GM12878 (cell line): Measurements from ENCODE around the gene CDKN2AIPNL. TPM values are rescaled to one million over a fixed set of nuclear protein-coding genes. Genes with fewer than 3 reads are reported as not detected.

ENCODE experiments used
- CBX3 ChIP-seq: fragments of 200-600 bp; sonication (generic); IDR thresholded peaks from 2 replicates; pipeline ENCODE4 v1.6.1; 2016; ENCODE audit warnings: low read depth, borderline replicate concordance
- EED ChIP-seq: sonication (generic); IDR thresholded peaks from 2 replicates; pipeline ENCODE4 v1.6.1; 2016; ENCODE audit warnings: antibody characterized with exemption, low read depth
- EGR1 ChIP-seq, 2 experiments: IDR thresholded peaks; 1 replicate in 1 of 2; 2 replicates in 1 of 2; pipeline ENCODE4 v1.6.1; 2011 to 2012; ENCODE audit warnings: low read depth in 2 of 2, low read length in 2 of 2, borderline replicate concordance in 1 of 2, mild to moderate bottlenecking in 1 of 2, moderate library complexity in 1 of 2
- GATAD2B ChIP-seq: fragments of 450-650 bp; conservative IDR thresholded peaks from 2 replicates; pipeline ENCODE4 v1.6.1; 2017; ENCODE audit warnings: low read depth, mild to moderate bottlenecking, moderate library complexity
- KLF5 ChIP-seq: fragments of 450-650 bp; IDR thresholded peaks from 2 replicates; pipeline ENCODE4 v1.6.1; 2014; ENCODE audit warnings: mild to moderate bottlenecking; ENCODE audit not compliant: partially characterized antibody
- POLR2A ChIP-seq: IDR thresholded peaks from 2 replicates; pipeline ENCODE4 v1.6.1; 2011; ENCODE audit warnings: low read depth, mild to moderate bottlenecking, low read length
- SMAD1 ChIP-seq: fragments of 450-650 bp; IDR thresholded peaks from 2 replicates; pipeline ENCODE4 v1.6.1; 2018; ENCODE audit warnings: mild to moderate bottlenecking, low read depth; ENCODE audit not compliant: partially characterized antibody
- TCF12 ChIP-seq: IDR thresholded peaks from 2 replicates; pipeline ENCODE4 v1.6.1; 2011; ENCODE audit warnings: low read depth, mild to moderate bottlenecking, low read length
- polyA plus RNA-seq, 11 experiments: library from polyadenylated mRNA; depleted of rRNA in 4 of 11; unstranded in 6 of 11; stranded (reverse) in 5 of 11; fragments of >200 nt; fragmentation: Nextera tagmentation in 4 of 11; fragmentation: Illumina TruSeq in 1 of 11; extraction: Ambion mirVana in 4 of 11; extraction: Trizol in 1 of 11; gene quantifications; 1 replicate in 1 of 11; 2 replicates in 10 of 11; pipeline versions ENCODE4 v1.2.1 to v1.2.3, GENCODE V29; 2011 to 2016; ENCODE audit warnings: inconsistent platforms in 2 of 11, missing spikeins in 2 of 11, low read depth in 1 of 11
- total RNA-seq, 4 experiments: library from RNA; depleted of rRNA in 3 of 4; stranded (reverse); fragments of >200 nt in 3 of 4; fragmentation: Illumina TruSeq in 1 of 4; extraction: Trizol in 1 of 4; gene quantifications; 2 replicates each; pipeline versions ENCODE4 v1.2.1 to v1.2.3, GENCODE V29; 2013 to 2021
- TF ChIP-seq, protein P1 (sequence below): fragments of 450-650 bp; IDR thresholded peaks from 2 replicates; pipeline ENCODE4 v1.6.1; 2016; ENCODE audit warnings: mild to moderate bottlenecking
- TF ChIP-seq, protein P2 (sequence below): fragments of 450-650 bp; IDR thresholded peaks from 2 replicates; pipeline ENCODE4 v1.6.1; 2017; ENCODE audit warnings: low read depth, mild to moderate bottlenecking, moderate library complexity
- TF ChIP-seq, protein P3 (sequence below): fragments of 450-650 bp; IDR thresholded peaks from 2 replicates; pipeline ENCODE4 v1.6.1; 2017; ENCODE audit warnings: antibody characterized with exemption, mild to moderate bottlenecking, moderate library complexity
- TF ChIP-seq, protein P4 (sequence below): IDR thresholded peaks from 2 replicates; pipeline ENCODE4 v1.6.1; 2012; ENCODE audit warnings: improper control_type of control experiment, low read depth, low read length; ENCODE audit not compliant: insufficient replicate concordance
- TF ChIP-seq, protein P5 (sequence below): IDR thresholded peaks from 2 replicates; pipeline ENCODE4 v1.6.1; 2011; ENCODE audit warnings: borderline replicate concordance, low read depth, mild to moderate bottlenecking, moderate library complexity, low read length; ENCODE audit not compliant: insufficient read depth, poor library complexity, severe bottlenecking
- TF ChIP-seq, protein P6 (sequence below): IDR thresholded peaks from 2 replicates; pipeline ENCODE4 v1.6.1; 2011; ENCODE audit warnings: low read depth, low read length, improper control_type of control experiment, borderline replicate concordance

The CDKN2AIPNL gene
- total and polyA plus RNA-seq, 10 of the 15 experiments (the other 5 are each of a cell fraction or from before 2014, with no cell fraction given) = 23.5 to 72.0 (median 36.6) TPM

DNA sequence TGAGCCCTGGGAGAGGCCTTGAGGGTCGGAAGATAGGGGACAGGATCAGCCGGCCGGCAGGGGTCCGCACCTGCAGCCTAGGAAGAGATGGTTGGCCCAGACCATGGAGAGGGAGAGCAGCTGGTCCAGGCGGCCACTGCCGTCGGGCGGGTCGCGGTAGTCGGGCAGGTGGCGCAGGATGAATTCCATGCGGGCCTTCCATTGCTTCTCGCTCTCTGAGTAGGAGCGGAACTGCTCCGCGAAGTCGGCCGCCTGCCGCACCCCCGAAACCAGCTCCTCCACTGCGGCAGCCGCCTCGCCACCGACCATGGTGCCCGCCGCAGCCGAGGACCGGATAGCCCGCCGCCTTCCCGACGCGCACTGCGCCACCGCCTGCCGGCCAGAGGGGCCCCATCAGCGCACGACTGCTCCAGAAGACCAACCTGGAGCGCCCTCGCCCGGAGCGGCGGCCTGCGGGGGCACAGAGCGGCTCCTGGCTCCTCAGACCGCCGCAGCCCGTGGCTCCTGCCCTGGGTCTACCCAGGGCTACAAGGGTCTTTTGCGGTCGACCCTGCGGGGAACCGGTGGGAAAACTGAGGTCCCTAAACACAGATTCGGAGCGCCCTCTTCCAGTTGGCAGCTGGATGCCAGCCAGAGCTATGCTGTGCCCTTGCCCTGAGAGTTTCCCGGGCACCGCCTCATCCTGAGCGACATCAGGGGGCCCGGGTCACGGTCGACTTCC lies at the start of gene CDKN2AIPNL (continued):
- TF ChIP-seq, protein P1, sequence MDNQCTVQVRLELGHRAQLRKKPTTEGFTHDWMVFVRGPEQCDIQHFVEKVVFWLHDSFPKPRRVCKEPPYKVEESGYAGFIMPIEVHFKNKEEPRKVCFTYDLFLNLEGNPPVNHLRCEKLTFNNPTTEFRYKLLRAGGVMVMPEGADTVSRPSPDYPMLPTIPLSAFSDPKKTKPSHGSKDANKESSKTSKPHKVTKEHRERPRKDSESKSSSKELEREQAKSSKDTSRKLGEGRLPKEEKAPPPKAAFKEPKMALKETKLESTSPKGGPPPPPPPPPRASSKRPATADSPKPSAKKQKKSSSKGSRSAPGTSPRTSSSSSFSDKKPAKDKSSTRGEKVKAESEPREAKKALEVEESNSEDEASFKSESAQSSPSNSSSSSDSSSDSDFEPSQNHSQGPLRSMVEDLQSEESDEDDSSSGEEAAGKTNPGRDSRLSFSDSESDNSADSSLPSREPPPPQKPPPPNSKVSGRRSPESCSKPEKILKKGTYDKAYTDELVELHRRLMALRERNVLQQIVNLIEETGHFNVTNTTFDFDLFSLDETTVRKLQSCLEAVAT = 0 out of 2 replicates have a peak, but pooled peaks have one; percentile 21
- TF ChIP-seq POLR2A (peak; percentile 94), EGR1 (IDR thresholded peaks at IDR 0.05; ENCODE audit: borderline replicate concordance in 1 of 2, low read depth in 2 of 2, low read length in 2 of 2) (peak in 1 of 2 experiments; percentile 94; a peak in 2 of 3 replicates), TCF12 (peak; percentile 32; the same call in 1 of the 2 replicates), SMAD1 (no peak), GATAD2B (peak; percentile 92), KLF5 (peak; percentile 71), EED (0 out of 2 replicates have a peak, but pooled peaks have one; percentile 44), CBX3 (no peak)
- TF ChIP-seq, protein P2, sequence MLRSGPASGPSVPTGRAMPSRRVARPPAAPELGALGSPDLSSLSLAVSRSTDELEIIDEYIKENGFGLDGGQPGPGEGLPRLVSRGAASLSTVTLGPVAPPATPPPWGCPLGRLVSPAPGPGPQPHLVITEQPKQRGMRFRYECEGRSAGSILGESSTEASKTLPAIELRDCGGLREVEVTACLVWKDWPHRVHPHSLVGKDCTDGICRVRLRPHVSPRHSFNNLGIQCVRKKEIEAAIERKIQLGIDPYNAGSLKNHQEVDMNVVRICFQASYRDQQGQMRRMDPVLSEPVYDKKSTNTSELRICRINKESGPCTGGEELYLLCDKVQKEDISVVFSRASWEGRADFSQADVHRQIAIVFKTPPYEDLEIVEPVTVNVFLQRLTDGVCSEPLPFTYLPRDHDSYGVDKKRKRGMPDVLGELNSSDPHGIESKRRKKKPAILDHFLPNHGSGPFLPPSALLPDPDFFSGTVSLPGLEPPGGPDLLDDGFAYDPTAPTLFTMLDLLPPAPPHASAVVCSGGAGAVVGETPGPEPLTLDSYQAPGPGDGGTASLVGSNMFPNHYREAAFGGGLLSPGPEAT = peak; percentile 72; the same call in 1 of the 2 replicates
- TF ChIP-seq, protein P3, sequence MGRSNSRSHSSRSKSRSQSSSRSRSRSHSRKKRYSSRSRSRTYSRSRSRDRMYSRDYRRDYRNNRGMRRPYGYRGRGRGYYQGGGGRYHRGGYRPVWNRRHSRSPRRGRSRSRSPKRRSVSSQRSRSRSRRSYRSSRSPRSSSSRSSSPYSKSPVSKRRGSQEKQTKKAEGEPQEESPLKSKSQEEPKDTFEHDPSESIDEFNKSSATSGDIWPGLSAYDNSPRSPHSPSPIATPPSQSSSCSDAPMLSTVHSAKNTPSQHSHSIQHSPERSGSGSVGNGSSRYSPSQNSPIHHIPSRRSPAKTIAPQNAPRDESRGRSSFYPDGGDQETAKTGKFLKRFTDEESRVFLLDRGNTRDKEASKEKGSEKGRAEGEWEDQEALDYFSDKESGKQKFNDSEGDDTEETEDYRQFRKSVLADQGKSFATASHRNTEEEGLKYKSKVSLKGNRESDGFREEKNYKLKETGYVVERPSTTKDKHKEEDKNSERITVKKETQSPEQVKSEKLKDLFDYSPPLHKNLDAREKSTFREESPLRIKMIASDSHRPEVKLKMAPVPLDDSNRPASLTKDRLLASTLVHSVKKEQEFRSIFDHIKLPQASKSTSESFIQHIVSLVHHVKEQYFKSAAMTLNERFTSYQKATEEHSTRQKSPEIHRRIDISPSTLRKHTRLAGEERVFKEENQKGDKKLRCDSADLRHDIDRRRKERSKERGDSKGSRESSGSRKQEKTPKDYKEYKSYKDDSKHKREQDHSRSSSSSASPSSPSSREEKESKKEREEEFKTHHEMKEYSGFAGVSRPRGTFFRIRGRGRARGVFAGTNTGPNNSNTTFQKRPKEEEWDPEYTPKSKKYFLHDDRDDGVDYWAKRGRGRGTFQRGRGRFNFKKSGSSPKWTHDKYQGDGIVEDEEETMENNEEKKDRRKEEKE = no peak
- TF ChIP-seq, protein P4, sequence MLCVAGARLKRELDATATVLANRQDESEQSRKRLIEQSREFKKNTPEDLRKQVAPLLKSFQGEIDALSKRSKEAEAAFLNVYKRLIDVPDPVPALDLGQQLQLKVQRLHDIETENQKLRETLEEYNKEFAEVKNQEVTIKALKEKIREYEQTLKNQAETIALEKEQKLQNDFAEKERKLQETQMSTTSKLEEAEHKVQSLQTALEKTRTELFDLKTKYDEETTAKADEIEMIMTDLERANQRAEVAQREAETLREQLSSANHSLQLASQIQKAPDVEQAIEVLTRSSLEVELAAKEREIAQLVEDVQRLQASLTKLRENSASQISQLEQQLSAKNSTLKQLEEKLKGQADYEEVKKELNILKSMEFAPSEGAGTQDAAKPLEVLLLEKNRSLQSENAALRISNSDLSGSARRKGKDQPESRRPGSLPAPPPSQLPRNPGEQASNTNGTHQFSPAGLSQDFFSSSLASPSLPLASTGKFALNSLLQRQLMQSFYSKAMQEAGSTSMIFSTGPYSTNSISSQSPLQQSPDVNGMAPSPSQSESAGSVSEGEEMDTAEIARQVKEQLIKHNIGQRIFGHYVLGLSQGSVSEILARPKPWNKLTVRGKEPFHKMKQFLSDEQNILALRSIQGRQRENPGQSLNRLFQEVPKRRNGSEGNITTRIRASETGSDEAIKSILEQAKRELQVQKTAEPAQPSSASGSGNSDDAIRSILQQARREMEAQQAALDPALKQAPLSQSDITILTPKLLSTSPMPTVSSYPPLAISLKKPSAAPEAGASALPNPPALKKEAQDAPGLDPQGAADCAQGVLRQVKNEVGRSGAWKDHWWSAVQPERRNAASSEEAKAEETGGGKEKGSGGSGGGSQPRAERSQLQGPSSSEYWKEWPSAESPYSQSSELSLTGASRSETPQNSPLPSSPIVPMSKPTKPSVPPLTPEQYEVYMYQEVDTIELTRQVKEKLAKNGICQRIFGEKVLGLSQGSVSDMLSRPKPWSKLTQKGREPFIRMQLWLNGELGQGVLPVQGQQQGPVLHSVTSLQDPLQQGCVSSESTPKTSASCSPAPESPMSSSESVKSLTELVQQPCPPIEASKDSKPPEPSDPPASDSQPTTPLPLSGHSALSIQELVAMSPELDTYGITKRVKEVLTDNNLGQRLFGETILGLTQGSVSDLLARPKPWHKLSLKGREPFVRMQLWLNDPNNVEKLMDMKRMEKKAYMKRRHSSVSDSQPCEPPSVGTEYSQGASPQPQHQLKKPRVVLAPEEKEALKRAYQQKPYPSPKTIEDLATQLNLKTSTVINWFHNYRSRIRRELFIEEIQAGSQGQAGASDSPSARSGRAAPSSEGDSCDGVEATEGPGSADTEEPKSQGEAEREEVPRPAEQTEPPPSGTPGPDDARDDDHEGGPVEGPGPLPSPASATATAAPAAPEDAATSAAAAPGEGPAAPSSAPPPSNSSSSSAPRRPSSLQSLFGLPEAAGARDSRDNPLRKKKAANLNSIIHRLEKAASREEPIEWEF = no peak
- TF ChIP-seq, protein P5, sequence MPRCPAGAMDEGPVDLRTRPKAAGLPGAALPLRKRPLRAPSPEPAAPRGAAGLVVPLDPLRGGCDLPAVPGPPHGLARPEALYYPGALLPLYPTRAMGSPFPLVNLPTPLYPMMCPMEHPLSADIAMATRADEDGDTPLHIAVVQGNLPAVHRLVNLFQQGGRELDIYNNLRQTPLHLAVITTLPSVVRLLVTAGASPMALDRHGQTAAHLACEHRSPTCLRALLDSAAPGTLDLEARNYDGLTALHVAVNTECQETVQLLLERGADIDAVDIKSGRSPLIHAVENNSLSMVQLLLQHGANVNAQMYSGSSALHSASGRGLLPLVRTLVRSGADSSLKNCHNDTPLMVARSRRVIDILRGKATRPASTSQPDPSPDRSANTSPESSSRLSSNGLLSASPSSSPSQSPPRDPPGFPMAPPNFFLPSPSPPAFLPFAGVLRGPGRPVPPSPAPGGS = no peak
- TF ChIP-seq, protein P6, sequence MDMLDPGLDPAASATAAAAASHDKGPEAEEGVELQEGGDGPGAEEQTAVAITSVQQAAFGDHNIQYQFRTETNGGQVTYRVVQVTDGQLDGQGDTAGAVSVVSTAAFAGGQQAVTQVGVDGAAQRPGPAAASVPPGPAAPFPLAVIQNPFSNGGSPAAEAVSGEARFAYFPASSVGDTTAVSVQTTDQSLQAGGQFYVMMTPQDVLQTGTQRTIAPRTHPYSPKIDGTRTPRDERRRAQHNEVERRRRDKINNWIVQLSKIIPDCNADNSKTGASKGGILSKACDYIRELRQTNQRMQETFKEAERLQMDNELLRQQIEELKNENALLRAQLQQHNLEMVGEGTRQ = no peak
